ENCODE results near the gene HLTF.

- TF ChIP-seq CTCF (IDR thresholded peaks at IDR 0.05) (no peak), POLR2A (IDR thresholded peaks at IDR 0.05) (no peak)
These were observed 87.5 kb downstream of the HLTF start for GRCh38 chr3:148998715-148999423.

Data from thyroid gland (tissue), 4 donors.